Endothelial cell of umbilical vein (primary cell): Measurements from ENCODE around the gene PCID2. TPM values are rescaled to one million over a fixed set of nuclear protein-coding genes. Genes with fewer than 3 reads are reported as not detected.

Source experiments
- BruUV-seq: library from RNA; stranded (reverse); fragments of 400-500 nt; replicated peaks from 2 replicates; lab custom pipeline; 2021; lab: Mats Ljungman, UMichigan
- CTCF ChIA-PET: fragments of 300-600, 350-600 bp; sonication (Branson Sonifier 250); formaldehyde crosslinking; loops from one replicate; lab custom pipeline; 2021; ENCODE audit warnings: antibody characterized with exemption, inconsistent platforms; lab: Charles Lee
- POLR2A ChIA-PET: fragments of 300-600, 350-600 bp; sonication (Branson Sonifier 250); formaldehyde crosslinking; loops from one replicate; lab custom pipeline; 2021; ENCODE audit warnings: antibody characterized with exemption, inconsistent platforms; lab: Charles Lee
- DNase-seq: peaks from one replicate; pipeline ENCODE4 v3.0.0-alpha.2; 2011; ENCODE audit warnings: low read depth, low spot score
- FAIRE-seq: peaks from 2 replicates; lab custom pipeline; 2011; peaks lifted over from hg19 to GRCh38; lab: Jason Lieb, UNC
- H2AFZ ChIP-seq: 2 replicates; pipeline ENCODE4 v1.6.0; 2012; ENCODE audit warnings: low read depth, low read length, control low read depth, inconsistent platforms
- H3K27ac ChIP-seq: 2 replicates; pipeline ENCODE4 v1.5.1; 2011; ENCODE audit warnings: low read depth, mild to moderate bottlenecking, control low read depth, low read length, moderate library complexity; ENCODE audit not compliant: insufficient read depth
- H3K27me3 ChIP-seq, 2 experiments: 2 replicates each; pipeline versions ENCODE4 v1.6.0 to v1.6.1; 2011; ENCODE audit warnings: low read length in 2 of 2, mixed read lengths in 1 of 2; ENCODE audit not compliant: control insufficient read depth in 2 of 2, insufficient read depth in 2 of 2
- H3K36me3 ChIP-seq, 2 experiments: 2 replicates in 1 of 2; 3 replicates in 1 of 2; pipeline ENCODE4 v1.5.1; 2011; ENCODE audit warnings: low read length in 2 of 2, mild to moderate bottlenecking in 1 of 2, moderate library complexity in 1 of 2; ENCODE audit not compliant: control insufficient read depth in 2 of 2, insufficient read depth in 2 of 2; ENCODE audit errors: extremely low read depth in 1 of 2
- H3K4me1 ChIP-seq: 3 replicates; pipeline ENCODE4 v1.5.1; 2011; ENCODE audit warnings: mild to moderate bottlenecking, low read length; ENCODE audit not compliant: control insufficient read depth, insufficient read depth; ENCODE audit errors: extremely low read depth
- H3K4me2 ChIP-seq: 2 replicates; pipeline ENCODE4 v1.6.1; 2011; ENCODE audit warnings: low read length, control low read depth, mixed read lengths; ENCODE audit not compliant: insufficient read depth
- H3K4me3 ChIP-seq, 3 experiments: fragments of 200-600 bp in 1 of 3; sonication (generic), shearing (Covaris generic) in 1 of 3; replicated peaks in 1 of 3; 2 replicates each; pipeline ENCODE4 v1.5.1; 2011 to 2016; ENCODE audit warnings: control low read depth in 3 of 3, low read length in 3 of 3, mild to moderate bottlenecking in 2 of 3, inconsistent platforms in 1 of 3, low read depth in 1 of 3, moderate library complexity in 1 of 3; ENCODE audit not compliant: insufficient read depth in 1 of 3
- H3K79me2 ChIP-seq: 2 replicates; pipeline ENCODE4 v1.6.0; 2012; ENCODE audit warnings: low read length, inconsistent platforms; ENCODE audit not compliant: control insufficient read depth, insufficient read depth
- H3K9ac ChIP-seq: replicated peaks from 2 replicates; pipeline ENCODE3; 2011; ENCODE audit warnings: low read length, control low read depth; ENCODE audit not compliant: insufficient read depth; ENCODE audit errors: extremely low read depth
- H3K9me1 ChIP-seq: replicated peaks from 3 replicates; pipeline ENCODE4 v1.6.0; 2011; ENCODE audit warnings: mild to moderate bottlenecking, low read length; ENCODE audit not compliant: control insufficient read depth, insufficient read depth; ENCODE audit errors: extremely low read depth
- H3K9me3 ChIP-seq: replicated peaks from 2 replicates; pipeline ENCODE4 v1.5.1; 2012; ENCODE audit warnings: low read length, inconsistent platforms; ENCODE audit not compliant: control insufficient read depth, insufficient read depth
- H4K20me1 ChIP-seq: replicated peaks from 2 replicates; pipeline ENCODE3; 2011; ENCODE audit warnings: mild to moderate bottlenecking, low read length; ENCODE audit not compliant: control insufficient read depth, insufficient read depth; ENCODE audit errors: extremely low read depth
- CTCF ChIP-seq, 2 donors: IDR thresholded peaks; 1 replicate in 1 of 2; 2 replicates in 1 of 2; pipeline ENCODE4 v1.5.1; 2011; ENCODE audit warnings: low read length in 2 of 2, mild to moderate bottlenecking in 2 of 2, moderate library complexity in 2 of 2, control low read depth in 1 of 2, inconsistent platforms in 1 of 2, low read depth in 1 of 2; ENCODE audit not compliant: insufficient read depth in 1 of 2; ENCODE audit errors: extremely low read depth in 1 of 2
- EZH2 ChIP-seq: IDR thresholded peaks from 2 replicates; pipeline ENCODE4 v1.6.1; 2012; ENCODE audit warnings: borderline replicate concordance, low read depth, mild to moderate bottlenecking, moderate library complexity, low read length, inconsistent platforms; ENCODE audit not compliant: severe bottlenecking
- FOS ChIP-seq: IDR thresholded peaks from 2 replicates; pipeline ENCODE4 v1.6.1; 2011; ENCODE audit warnings: mild to moderate bottlenecking, low read length, moderate library complexity, borderline replicate concordance; ENCODE audit not compliant: insufficient read depth
- JUN ChIP-seq: IDR thresholded peaks from 2 replicates; pipeline ENCODE4 v1.6.1; 2011; ENCODE audit warnings: borderline replicate concordance, low read depth; ENCODE audit not compliant: insufficient read length, insufficient read depth
- MAX ChIP-seq: IDR thresholded peaks from 2 replicates; pipeline ENCODE4 v1.6.1; 2011; ENCODE audit not compliant: insufficient read depth, insufficient read length
- POLR2A ChIP-seq: IDR thresholded peaks from 2 replicates; pipeline ENCODE4 v1.6.1; 2012; ENCODE audit warnings: low read depth, mild to moderate bottlenecking, control low read depth, low read length
- dilution Hi-C: fragments of 300-500 bp; cut with MboI; formaldehyde crosslinking; loops from one replicate; pipeline ENCODE4 v1.15.0; 2019; ENCODE audit warnings: low sequenced_read_pairs; ENCODE audit not compliant: extremely low pct_ligation_motif_present
- intact Hi-C: fragments of 100-400 bp; cut with micrococcal nuclease; formaldehyde crosslinking; loops from one replicate; pipeline ENCODE4 v1.10.0; 2022
- polyA plus RNA-seq, 4 experiments: library from polyadenylated mRNA; depleted of rRNA in 3 of 4; stranded (reverse) in 3 of 4; unstranded in 1 of 4; fragments of >200 nt; gene quantifications; 2 replicates each; pipeline versions ENCODE4 v1.2.1 to v1.2.3, GENCODE V29; 2011 to 2012; ENCODE audit warnings: missing spikeins in 1 of 4
- total RNA-seq: library from RNA; stranded (reverse); gene quantifications from 2 replicates; pipeline ENCODE4 v1.2.3, GENCODE V29; 2021

Gene PCID2
- total and polyA plus RNA-seq, 2 donors (not counting 3 experiments of a cell fraction or from before 2014, with no cell fraction given) = 52.1 to 55.6 TPM

- intact Hi-C loops (loop anchor here (1.0 to 5.0 kb wide), 4 partner anchors 22 to 267 kb away; no protein-coding TSS in a partner anchor), dilution Hi-C loops (no loop called here)
- H3K9me3 ChIP-seq = no peaks in the 10 kb centered on the region
- peaks cover 2% of the 10 kb centered on the region for H4K20me1 ChIP-seq
- peak within 1 kb of the TSS; percentile 73 to 92 (median 91) for H3K4me3 ChIP-seq
- peak within 1 kb of the TSS; percentile 98 for H3K9ac ChIP-seq
- H3K36me3 ChIP-seq = peaks cover 0 to 2% of the 10 kb centered on the region in 2 experiments
- H3K9me1 ChIP-seq = no peaks in the 10 kb centered on the region
- H3K27ac ChIP-seq = peak within 1 kb of the TSS; percentile 98
- H3K79me2 ChIP-seq = peaks cover 87% of the 10 kb centered on the region
- ChIA-PET CTCF (interaction anchor here (1.0 to 1.8 kb wide), 4 partner anchors 22 to 175 kb away, joined by 3 to 4 read pairs (median 3); no protein-coding TSS in a partner anchor), POLR2A (interaction anchor here (1.4 to 1.8 kb wide), 2 partner anchors 18 to 22 kb away, joined by 3 to 6 read pairs; no protein-coding TSS in a partner anchor)
- peak within 1 kb of the TSS; percentile 91 for H3K4me2 ChIP-seq
- no peak for TF ChIP-seq EZH2
- no peak for TF ChIP-seq MAX
- TF ChIP-seq JUN = no peak
- no peak for TF ChIP-seq CTCF (IDR thresholded peaks at IDR 0.05; ENCODE audit: extremely low read depth in 1 of 2, insufficient read depth in 1 of 2, low read depth in 1 of 2, low read length in 2 of 2)
- TF ChIP-seq POLR2A = peak; percentile 40
- no peak for TF ChIP-seq FOS
- peak within 1 kb of the TSS; percentile 84 for H2AFZ ChIP-seq
- H3K27me3 ChIP-seq = no peaks in the 10 kb centered on the region
- FAIRE-seq = peak; percentile 21
- BruUV-seq = no TSS peak
- DNase-seq = no peak
- peaks cover 19% of the 10 kb centered on the region for H3K4me1 ChIP-seq
Measured at GRCh38 chr13:113209336-113209758, 878 bp upstream of the PCID2 start, which contains the start of gene CUL4A. TSS of gene CUL4A (plus strand) at chr13:113209613. CDS start at chr13:113209628, 15 bp downstream.
